GM10266 (cell line): ENCODE data around the gene MAP7.

ENCODE experiments used
- DNase-seq: peaks from one replicate; pipeline ENCODE4 v3.0.0; 2012; ENCODE audit errors: extremely low spot score
- CTCF ChIP-seq: IDR thresholded peaks from 2 replicates; pipeline ENCODE4 v1.5.1; 2012; ENCODE audit warnings: mild to moderate bottlenecking, low read depth; ENCODE audit not compliant: control insufficient read depth, insufficient read depth; ENCODE audit errors: missing control alignments

Gene MAP7

GRCh38 chr6:136337606-136338005 lies 212.6 kb downstream of the MAP7 start:
- no peak for TF ChIP-seq CTCF

GRCh38 chr6:136337121-136337520 lies 213.1 kb downstream of the MAP7 start:
- no peak for DNase-seq
- TF ChIP-seq CTCF = no peak

More at GRCh38 chr6:136337606-136338005, 212.6 kb downstream of the MAP7 start:
- DNase-seq = no peak

- no peak for DNase-seq
- no peak for TF ChIP-seq CTCF
These were observed 214.4 kb downstream of the MAP7 start for GRCh38 chr6:136335736-136336363.

- TF ChIP-seq CTCF = no peak
- DNase-seq = no peak
These were observed 215.4 kb downstream of the MAP7 start for GRCh38 chr6:136334853-136335252.

GRCh38 chr6:136334465-136334846 lies 215.8 kb downstream of the MAP7 start:
- TF ChIP-seq CTCF = no peak
- no peak for DNase-seq

- DNase-seq = no peak
- TF ChIP-seq CTCF = no peak
These were observed 216.3 kb downstream of the MAP7 start for GRCh38 chr6:136333824-136334464.

GRCh38 chr6:136331461-136331860 lies 218.8 kb downstream of the MAP7 start:
- TF ChIP-seq CTCF = no peak
- no peak for DNase-seq
